ENCODE measurements around the gene RAD23A. TPM values are rescaled to one million over a fixed set of nuclear protein-coding genes. Genes with fewer than 3 reads are reported as not detected.

Gene RAD23A
- total RNA-seq, 1 donor from 2014 or later, result 83.1 TPM

GRCh38 chr19:12983091-12983490, 37.4 kb downstream of the RAD23A start:
- Mint-ChIP-seq H3K36me3 (ENCODE audit: unreplicated experiment) (no peaks in the 10 kb centered on the region), H3K4me1 (ENCODE audit: unreplicated experiment) (peaks cover 16% of the 10 kb centered on the region), H3K27ac (ENCODE audit: unreplicated experiment) (no peak overlapping the region), H3K9me3 (ENCODE audit: unreplicated experiment) (no peaks in the 10 kb centered on the region), H3K27me3 (ENCODE audit: unreplicated experiment) (peaks cover 2% of the 10 kb centered on the region), H3K4me3 (ENCODE audit: unreplicated experiment) (no peak overlapping the region)
- no peak for TF ChIP-seq CTCF (IDR thresholded peaks at IDR 0.05)
- DNase-seq (ENCODE audit: extremely low spot score, unreplicated experiment), result no peak

- TF ChIP-seq CTCF (IDR thresholded peaks at IDR 0.05), result peak; percentile 99
- H3K9me3 Mint-ChIP-seq (ENCODE audit: unreplicated experiment), result no peaks in the 10 kb centered on the region
- H3K36me3 Mint-ChIP-seq (ENCODE audit: unreplicated experiment), result no peaks in the 10 kb centered on the region
- peaks cover 16% of the 10 kb centered on the region for H3K4me1 Mint-ChIP-seq (ENCODE audit: unreplicated experiment)
- DNase-seq (ENCODE audit: extremely low spot score, unreplicated experiment), result peak; percentile 95
- peaks cover 2% of the 10 kb centered on the region for H3K27me3 Mint-ChIP-seq (ENCODE audit: unreplicated experiment)
- no peak overlapping the region for H3K4me3 Mint-ChIP-seq (ENCODE audit: unreplicated experiment)
- H3K27ac Mint-ChIP-seq (ENCODE audit: unreplicated experiment), result no peak overlapping the region
These were observed 38.0 kb downstream of the RAD23A start for GRCh38 chr19:12983542-12984142.

GRCh38 chr19:12984143-12984627, 38.5 kb downstream of the RAD23A start:
- H3K36me3 Mint-ChIP-seq (ENCODE audit: unreplicated experiment), result no peaks in the 10 kb centered on the region
- DNase-seq (ENCODE audit: extremely low spot score, unreplicated experiment), result no peak
- no peaks in the 10 kb centered on the region for H3K9me3 Mint-ChIP-seq (ENCODE audit: unreplicated experiment)

GRCh38 chr19:12984683-12985048, 39.0 kb downstream of the RAD23A start:
- DNase-seq (ENCODE audit: extremely low spot score, unreplicated experiment), result no peak

More at GRCh38 chr19:12984143-12984627, 38.5 kb downstream of the RAD23A start:
- Mint-ChIP-seq H3K4me3 (ENCODE audit: unreplicated experiment) (no peak overlapping the region), H3K4me1 (ENCODE audit: unreplicated experiment) (peaks cover 16% of the 10 kb centered on the region), H3K27me3 (ENCODE audit: unreplicated experiment) (peaks cover 2% of the 10 kb centered on the region), H3K27ac (ENCODE audit: unreplicated experiment) (no peak overlapping the region)
- no peak for TF ChIP-seq CTCF (IDR thresholded peaks at IDR 0.05)

More at GRCh38 chr19:12984683-12985048, 39.0 kb downstream of the RAD23A start:
- Mint-ChIP-seq H3K9me3 (ENCODE audit: unreplicated experiment) (no peaks in the 10 kb centered on the region), H3K36me3 (ENCODE audit: unreplicated experiment) (no peaks in the 10 kb centered on the region), H3K4me3 (ENCODE audit: unreplicated experiment) (no peak overlapping the region), H3K27me3 (ENCODE audit: unreplicated experiment) (peaks cover 2% of the 10 kb centered on the region), H3K4me1 (ENCODE audit: unreplicated experiment) (peaks cover 16% of the 10 kb centered on the region), H3K27ac (ENCODE audit: unreplicated experiment) (no peak overlapping the region)
- TF ChIP-seq CTCF (IDR thresholded peaks at IDR 0.05), result no peak

Data from osteocyte (in vitro differentiated cells).